IPS DF 4.7 (cell line): ENCODE data around the gene PAX4.

Source experiments
- DNase-seq: peaks from one replicate; pipeline ENCODE4 v3.0.0-alpha.2; 2013; ENCODE audit warnings: low spot score; ENCODE audit errors: extremely low read depth

The PAX4 gene

DNA sequence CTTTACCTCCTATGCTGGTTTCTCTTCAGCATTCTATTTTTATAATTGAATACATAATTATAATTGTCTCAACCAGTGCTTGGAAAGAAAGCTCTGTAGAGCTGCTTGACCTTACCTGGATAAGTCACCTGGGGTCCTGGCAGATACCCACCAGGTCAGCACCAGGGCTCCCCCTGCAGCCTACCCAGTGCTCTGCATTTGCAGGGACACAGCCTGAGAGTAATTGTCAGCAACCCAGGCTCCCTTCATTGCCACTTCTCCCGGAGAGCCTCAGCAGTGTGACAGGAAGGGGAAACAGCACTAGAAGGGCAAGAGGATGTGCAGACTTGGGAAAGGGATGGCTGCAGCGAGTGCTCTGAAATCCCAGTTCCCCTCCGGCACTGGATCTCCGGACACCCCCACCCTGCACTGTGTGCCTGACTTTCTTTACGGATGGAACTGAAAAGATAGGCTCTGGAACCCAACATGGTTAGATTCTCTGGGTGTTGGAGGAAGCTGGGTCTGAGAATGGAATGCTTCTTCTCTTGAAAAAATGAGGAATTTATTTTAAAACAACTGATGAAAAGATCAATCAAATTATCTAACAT, 11.4 kb upstream of the PAX4 start:
- peak; percentile 80 for DNase-seq

DNA sequence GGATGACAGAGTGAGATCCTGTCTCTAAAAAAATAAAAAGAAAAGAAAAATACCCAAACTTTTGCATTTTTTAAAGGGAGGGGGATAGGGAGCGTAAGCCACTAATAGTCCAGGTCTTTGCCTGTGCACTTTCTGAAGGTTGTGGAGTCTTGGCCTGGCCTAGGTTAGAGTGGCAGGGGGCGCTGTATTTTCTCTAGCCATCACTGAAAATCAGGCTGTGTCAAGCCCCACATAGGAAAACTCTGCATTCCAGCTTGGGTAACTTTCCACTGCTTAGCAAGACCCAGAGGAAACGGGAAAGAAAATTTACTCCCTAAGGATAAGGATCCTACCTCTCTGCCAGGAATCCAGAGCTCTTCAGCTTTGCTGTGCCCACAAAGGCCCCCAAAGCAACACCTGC, 10.5 kb upstream of the PAX4 start:
- DNase-seq = no peak

DNA sequence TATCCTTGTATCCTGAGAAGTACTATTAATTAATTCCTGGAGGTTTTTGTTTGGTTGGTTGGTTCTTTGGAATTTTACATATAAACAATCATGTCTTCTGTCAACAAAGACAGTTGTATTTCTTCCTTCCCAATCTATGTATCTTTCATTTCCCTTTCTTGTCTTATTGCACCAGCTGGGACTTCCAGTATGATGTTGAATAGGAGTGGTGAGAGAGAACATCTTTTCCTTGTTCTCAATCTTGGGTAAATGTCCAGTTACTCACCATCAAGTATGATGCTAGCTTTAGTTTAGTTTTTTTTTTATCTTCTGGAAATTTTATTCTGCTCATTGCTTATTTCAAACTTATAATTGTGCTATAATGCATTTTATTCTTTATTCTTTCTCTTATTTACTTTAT, 7.4 kb upstream of the PAX4 start:
- no peak for DNase-seq

DNA sequence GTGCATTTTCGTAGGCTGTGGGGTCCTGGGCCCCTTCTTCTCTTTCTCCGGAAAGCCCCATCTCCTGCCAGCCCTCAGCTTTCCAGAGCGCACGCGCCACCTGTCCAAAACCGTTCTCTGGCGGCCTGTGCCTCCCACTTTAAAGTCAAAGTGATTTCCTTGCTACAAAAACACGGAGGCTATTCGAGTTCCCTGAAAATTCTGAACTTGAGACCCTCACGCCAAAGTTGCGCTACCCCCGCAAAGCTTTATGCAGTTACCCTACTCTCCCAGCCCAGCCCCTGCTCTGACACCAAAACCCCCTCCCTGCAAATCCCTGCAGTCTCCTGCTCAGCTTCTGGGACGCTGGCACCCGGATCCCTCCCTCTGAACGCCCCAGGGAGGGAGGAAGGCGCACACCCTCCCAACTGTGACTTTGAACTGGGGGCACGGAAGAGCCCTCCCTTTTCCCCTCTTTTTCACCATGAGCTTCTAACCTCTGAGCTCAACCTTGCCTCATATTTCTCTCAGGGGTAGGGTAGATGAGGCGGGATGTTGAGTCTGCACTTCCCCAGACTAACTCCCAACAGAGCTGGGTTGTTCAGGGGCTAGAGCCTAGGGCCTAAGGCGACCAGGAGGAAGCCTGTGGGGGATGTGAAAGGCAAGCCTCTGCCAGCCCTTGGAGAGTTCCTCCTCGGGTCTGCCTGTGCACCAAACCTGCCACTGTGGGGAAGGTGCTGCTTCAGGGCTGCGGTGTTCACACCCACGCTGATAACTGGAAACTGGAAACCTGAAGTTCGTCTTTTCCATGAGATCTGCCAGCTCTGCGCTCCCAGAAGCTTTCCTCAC, 2.7 kb upstream of the PAX4 start:
- DNase-seq = no peak

DNA sequence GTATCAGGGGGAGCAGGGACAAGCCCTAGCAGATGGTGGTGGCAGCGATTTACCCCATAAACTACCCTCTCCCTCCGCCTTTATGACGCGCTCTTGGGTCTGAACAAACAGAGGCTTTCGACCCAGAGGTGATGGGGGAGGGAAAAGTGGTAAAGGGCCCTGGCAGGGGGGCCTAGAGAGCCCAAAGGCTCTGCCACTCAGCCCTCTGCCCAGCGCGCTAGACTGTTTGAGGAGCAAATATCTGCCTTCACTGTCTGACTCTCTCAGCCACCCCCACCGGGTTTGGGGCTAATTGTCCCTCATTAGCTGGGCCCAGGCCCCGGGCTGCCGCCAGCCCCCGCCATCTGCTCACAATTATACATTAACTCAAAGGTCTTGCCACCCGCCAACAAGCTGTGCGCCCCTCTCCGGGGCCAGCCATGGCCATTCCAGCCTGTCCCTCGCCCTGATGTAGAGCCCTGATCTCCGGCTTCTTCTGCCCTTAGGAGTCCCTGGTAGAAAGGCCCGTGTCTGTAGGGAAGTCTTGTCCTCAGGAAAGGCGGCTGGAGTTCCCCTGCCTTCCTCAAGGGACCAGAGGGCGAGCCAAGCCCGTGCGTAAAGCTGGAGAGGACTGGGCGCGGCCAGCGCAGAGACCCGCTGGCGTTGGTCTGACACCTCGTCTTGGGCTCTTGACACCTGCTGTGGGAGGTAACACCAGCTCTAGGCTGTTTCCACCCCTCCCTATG, 1.9 kb upstream of the PAX4 start:
- DNase-seq = no peak

DNA sequence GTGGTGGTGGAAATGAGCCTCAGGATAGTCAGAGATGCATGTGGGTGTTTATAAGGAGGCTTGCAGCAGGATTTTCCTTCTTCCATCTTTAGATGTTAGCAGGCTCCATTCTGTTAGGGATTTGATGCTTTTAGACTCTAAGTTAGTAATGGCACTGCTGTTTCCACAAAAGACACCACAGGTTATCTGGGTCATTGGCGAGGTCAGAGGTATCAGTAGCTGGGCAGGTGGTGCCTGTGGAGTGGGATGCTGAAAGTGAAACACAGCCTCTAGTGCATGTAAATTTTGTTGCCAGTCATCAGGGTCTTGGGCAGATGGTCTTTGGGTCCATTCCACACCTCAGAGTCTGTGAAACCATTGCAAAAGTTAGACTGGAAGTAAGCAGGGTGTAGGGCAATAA, 833 bp upstream of the PAX4 start:
- no peak for DNase-seq

DNA sequence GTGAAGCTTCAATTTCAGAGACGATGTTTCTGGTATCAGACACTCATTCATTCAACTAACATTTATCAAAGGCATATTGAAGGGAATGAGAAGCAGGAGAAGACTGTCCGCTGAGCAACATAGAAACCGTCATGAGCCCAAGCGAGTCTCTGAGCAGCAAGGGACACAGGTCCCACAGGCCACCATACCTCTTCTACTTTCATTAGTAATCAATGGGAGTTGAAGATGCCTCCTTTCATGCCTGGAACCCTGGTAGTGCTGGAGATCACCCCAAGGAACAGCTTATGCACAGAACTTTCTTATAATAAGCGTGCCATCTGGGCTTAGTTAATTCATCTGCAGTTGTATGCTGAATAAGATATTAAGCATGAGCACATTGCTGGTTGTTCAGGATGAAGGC, 1.2 kb downstream of the PAX4 start:
- no peak for DNase-seq

DNA sequence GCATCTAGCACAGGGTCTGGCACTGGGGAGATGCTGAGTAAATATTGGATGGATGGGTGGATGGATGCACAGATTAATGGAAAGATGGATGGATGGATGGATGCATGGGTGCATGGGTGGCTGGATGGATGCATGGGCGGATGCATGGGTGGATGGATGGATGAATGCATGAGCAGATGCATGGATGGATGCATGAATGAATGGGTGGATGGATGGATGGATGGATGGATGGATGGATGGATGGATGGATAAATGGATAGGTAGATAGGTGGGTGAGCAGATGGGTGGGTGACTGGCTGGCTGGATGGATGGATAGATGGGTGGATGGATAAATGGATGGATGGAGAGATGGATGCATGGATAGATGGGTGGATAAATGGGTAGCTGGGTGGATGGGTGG, 5.7 kb downstream of the PAX4 start:
- no peak for DNase-seq

DNA sequence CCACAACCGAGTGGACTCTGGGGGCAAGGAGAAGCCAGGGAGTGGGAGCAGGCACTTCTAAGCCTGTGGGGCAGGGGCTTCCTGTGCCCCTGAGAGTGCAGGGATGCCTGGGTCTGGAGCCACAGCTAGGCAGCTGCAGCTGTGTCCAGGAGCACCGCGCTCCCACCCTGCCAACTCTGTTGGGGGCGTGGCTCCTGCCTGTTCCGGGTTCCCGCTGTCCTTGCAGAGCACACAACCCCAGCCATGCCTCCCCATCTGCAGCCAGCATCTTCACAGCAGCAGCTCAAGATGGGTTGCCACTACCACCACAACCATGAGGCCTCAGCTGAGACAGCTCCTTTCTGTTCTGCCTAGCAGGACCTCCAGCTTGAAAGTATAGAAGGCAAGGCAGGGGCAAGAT, 8.6 kb downstream of the PAX4 start:
- DNase-seq = no peak

DNA sequence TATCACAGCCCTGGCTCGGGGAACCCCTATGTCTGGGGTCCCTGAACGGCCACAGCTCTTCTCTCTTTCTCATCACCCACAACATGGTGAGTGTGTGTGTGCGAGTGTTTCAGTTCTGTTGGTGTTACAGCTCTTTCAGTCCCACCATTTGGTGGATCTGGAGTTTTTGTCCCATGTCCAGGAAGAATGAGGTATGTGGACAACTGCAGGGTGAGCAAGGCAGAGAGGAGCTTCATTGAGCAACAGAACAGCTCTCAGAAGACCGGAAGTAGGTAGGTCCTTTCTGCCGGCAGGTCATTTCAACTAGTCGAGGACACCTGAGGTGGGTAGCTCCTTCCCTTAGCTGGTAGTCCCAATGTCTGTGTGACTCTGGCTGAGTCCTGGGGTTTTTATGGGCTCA, 9.5 kb downstream of the PAX4 start:
- no peak for DNase-seq

DNA sequence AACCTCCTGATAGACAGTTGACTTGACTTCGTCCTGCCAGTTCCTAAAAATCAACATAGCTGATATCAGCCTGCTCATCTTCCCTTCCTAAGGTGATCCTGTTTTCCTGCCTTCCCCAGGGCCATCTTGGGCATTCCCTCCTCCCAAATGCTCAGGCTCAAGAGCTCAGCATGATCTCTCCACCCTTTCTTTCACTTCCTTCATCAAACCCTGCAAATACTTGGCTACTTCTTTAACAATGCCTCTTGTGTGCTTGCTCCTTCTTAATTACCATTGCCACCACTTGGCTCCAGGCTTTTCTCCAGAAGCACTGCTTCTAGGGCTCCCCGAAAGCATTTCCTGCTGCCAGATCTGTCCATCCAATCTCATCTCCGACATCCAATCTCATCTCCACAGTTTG, 17.1 kb downstream of the PAX4 start:
- no peak for DNase-seq

DNA sequence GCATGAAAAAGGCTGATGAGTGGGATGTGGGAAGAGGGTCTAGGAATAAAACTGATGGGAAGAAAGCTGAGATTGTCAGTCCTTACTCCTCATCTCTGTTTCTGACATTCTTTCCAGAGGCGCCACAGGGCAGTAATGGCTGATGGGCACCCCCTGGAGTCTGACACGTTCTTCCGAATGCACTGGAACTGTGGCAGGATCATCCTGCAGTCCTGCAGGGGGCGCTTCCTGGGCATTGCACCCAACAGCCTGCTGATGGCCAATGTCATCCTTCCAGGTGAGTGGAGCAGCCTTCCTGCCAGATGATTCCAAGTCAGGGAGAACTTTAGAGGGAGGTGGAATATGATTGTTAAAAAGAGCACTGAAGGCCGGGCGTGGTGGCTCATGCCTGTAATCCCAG, 19.6 kb downstream of the PAX4 start:
- DNase-seq = no peak

DNA sequence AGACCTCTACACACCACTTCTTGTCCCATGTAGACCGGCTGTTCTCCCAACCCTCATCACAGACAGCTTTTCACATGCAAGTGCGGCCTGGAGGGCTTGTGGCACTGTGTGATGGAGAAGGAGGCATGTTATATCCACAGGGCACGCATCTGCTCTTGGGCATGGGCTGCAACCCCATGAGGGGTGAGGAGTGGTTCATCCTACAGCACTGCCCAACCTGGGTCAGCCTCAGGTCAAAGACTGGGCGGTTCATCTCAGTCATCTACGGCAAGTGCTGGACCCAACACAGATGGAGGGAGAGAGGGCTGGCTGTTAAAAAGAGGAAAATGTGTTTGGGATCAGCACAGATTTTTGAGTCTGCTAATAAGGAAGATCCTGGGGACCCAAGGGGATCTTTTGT, 22.2 kb downstream of the PAX4 start:
- no peak for DNase-seq

DNA sequence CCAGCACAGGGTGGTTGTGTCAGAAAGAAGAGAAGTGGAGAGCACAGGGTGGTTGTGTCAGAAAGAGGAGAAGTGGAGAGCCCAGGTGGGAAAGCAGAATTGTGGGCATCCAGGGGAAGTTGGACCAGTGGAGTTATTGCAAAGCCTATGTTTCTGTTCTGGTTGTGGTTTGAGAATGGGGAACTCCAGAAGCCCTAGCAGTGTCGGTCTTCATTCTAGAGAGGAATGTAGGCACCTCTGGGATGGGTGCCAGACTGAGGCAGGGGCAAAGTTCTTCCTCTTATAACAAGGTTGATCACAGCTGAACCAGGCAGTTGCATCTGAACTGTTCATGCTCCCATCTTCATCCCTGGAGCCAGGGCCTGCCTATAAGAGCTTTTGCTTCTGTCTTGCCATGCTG, 23.5 kb downstream of the PAX4 start:
- no peak for DNase-seq

DNA sequence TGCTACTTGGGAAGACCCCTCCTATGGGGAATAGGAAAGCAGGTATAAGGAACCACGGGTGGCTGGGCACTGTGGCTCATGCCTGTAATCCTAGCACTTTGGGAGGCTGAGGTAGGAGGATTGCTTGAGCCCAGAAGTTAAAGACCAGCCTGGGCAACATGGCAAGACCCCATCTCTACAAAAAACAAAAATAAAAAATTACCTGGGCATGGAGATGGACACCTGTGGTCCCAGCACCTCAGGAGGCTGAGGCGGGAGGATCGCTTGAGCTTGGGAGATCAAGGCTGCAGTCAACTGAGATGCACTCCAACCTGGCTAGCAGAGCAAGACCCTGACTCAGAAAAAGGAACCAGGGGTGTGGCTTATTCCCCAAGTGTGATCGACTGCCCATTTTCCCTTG, 25.4 kb downstream of the PAX4 start:
- DNase-seq = no peak

DNA sequence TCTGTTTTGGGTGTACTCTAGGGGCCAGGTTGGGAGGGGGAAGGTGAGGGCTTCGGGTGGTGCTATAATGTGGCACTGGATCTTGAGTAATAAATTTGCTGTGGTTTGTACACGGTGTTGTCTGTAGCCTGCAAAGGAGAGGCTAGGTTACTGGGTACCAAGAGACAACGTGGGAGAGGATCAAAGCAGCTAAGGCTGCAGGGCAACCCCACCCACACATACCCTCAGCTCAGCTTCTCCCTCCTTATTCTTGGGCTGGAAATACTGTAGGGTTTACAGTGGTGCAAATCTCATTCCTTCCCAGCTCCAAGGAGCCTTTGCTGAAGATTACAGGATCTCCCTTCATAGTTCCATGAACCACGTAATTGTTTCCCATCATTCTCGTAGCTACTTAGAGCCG, 26.4 kb downstream of the PAX4 start:
- no peak for DNase-seq

DNA sequence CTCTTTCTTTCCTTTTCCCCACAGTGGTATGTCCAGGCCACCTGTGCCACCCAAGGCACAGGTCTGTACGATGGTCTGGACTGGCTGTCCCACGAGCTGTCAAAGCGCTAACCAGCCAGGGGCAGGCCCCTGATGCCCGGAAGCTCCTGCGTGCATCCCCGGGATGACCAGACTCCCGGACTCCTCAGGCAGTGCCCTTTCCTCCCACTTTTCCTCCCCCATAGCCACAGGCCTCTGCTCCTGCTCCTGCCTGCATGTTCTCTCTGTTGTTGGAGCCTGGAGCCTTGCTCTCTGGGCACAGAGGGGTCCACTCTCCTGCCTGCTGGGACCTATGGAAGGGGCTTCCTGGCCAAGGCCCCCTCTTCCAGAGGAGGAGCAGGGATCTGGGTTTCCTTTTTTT, 26.8 kb downstream of the PAX4 start:
- DNase-seq = no peak

DNA sequence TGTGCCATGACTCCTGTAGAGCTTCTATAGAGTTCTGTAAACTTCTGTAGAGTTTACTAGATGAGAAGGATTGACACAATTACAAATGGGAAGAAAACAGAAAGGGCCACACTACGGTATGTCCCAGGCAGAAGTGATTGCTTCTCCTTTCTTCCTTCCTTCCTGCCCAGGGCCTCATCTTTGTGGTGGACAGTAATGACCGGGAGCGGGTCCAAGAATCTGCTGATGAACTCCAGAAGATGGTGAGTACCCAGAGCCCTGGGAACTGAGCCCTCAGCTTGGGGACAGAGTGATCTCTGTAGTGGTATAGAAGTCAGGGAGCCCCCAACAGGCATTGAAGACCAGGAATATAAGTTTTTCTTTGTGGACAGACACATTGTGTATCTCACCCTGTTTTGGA, 28.0 kb downstream of the PAX4 start:
- no peak for DNase-seq

DNA sequence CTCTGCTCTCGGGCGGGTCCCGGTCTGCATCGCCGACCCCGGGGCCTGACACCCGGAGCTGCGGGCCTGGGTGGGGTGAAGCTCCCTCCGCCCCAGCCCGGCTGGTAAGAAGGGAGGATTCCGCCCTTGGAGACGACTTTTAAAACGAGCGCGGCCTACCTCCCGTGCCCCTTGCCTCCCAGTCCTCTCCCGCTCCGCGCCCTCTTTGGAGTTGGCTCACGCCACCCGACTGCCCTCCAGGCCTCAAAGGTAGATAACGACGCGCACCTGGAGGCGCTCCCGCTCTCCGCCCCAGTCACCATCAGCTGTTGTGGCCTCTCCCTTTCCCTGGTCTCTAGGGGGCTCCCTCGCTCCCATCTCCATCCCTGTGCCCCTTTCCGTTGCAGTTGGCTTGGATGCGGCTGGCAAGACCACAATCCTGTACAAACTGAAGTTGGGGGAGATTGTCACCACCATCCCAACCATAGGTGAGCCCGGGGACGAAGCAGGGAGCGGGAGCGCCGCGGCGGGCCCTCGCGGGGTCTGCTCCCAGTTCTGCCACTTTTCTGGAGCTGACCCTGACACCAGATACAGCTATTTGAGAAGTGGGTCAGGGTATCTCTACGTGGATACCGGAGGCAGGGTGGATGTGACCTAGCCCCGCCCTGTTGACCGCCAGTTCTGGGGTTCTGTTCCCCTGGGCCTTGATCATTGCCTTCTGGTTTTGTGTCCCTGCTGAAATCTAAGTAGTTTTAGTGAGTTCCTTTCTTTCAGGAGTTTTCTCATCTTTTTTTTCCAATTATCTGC, 29.1 kb downstream of the PAX4 start:
- DNase-seq = no peak

DNA sequence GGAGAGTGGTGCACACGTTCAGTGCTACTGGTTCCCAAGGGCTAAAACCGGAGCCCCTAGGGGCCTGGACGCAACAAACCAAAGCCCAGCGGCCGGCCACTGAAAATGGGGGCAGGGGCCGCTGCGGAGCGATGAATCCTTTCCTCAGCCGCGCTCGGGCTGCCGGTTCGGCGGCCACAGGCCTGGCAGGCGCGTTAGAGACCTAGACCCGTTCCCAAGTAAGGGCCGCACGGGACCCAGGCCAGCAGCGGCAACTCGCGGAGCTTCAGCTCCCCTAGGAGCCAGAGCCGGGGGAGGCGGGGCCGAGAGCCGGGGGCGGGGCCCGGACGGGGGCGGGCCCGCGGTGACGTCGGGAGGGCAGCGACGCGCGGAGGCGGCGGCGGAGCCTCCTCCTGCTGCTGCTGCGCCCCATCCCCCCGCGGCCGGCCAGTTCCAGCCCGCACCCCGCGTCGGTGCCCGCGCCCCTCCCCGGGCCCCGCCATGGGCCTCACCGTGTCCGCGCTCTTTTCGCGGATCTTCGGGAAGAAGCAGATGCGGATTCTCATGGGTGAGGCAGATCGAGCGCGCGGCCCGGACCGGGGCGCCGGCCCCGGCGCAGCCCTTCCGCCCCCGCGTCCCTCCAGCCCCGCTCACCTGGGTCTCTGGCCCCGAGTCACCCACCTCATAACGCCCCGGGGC, 29.8 kb downstream of the PAX4 start, which contains the start of gene ARF5:
ARF5 (plus strand) TSS at position 393 of the 678 bp plus-strand sequence; CDS start at position 481, 88 bp downstream.
- no peak for DNase-seq

DNA sequence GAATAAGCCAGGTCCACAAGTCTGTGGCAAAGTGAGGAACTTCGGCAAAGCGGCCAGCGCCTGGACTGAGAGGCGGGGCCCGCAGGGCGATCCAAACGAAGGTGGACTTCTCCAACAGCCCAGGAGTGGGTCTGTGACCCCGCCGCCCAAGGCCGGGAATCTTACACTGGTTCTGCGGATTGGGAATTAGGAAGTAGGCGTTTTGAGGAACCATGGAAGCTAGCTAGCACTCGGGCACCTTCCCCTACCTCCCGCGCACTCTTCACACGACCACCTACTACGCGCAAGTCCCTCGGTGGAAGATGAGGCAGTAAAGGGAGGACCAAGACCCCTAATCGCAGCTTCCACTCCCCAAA, 30.3 kb downstream of the PAX4 start:
- no peak for DNase-seq
